Neuronal stem cell (in vitro differentiated cells): ENCODE measurements around the gene SCAMP5.

Experiments
- DNase-seq: peaks from one replicate; pipeline ENCODE4 v3.0.0-alpha.2; 2013; ENCODE audit warnings: low spot score
- H2AFZ ChIP-seq: one replicate; pipeline ENCODE4 v1.6.1; 2013; ENCODE audit warnings: mild to moderate bottlenecking, low read length, inconsistent platforms
- H2AK5ac ChIP-seq: 2 replicates; pipeline ENCODE4 v1.6.1; 2013; ENCODE audit warnings: low read depth, mild to moderate bottlenecking, inconsistent platforms, low read length, moderate library complexity, mixed read lengths
- H2BK120ac ChIP-seq: 2 replicates; pipeline ENCODE4 v1.6.1; 2013; ENCODE audit warnings: low read depth, mild to moderate bottlenecking, inconsistent platforms, low read length, moderate library complexity, mixed read lengths
- H2BK12ac ChIP-seq: one replicate; pipeline ENCODE4 v1.6.1; 2013; ENCODE audit warnings: low read length, inconsistent platforms
- H2BK15ac ChIP-seq: 2 replicates; pipeline ENCODE4 v1.6.1; 2013; ENCODE audit warnings: mild to moderate bottlenecking, low read length, inconsistent platforms, mixed read lengths
- H2BK5ac ChIP-seq: one replicate; pipeline ENCODE4 v1.6.1; 2013; ENCODE audit warnings: inconsistent platforms, mild to moderate bottlenecking, low read length, moderate library complexity
- H3K14ac ChIP-seq: one replicate; pipeline ENCODE4 v1.6.1; 2013; ENCODE audit warnings: low read length, inconsistent platforms
- H3K18ac ChIP-seq: 2 replicates; pipeline ENCODE4 v1.6.1; 2013; ENCODE audit warnings: low read length, inconsistent platforms
- H3K23ac ChIP-seq: 2 replicates; pipeline ENCODE4 v1.6.1; 2013; ENCODE audit warnings: low read depth, mild to moderate bottlenecking, mixed read lengths, low read length, inconsistent platforms; ENCODE audit not compliant: poor library complexity
- H3K27ac ChIP-seq: replicated peaks from 3 replicates; pipeline ENCODE4 v1.5.1; 2013; ENCODE audit warnings: low read length, inconsistent platforms
- H3K27me3 ChIP-seq, 3 experiments: 2 replicates each; pipeline ENCODE4 v1.6.1; 2013; ENCODE audit warnings: low read length in 3 of 3, mild to moderate bottlenecking in 2 of 3, inconsistent platforms in 1 of 3, low read depth in 1 of 3, mixed read lengths in 1 of 3, moderate library complexity in 1 of 3; ENCODE audit not compliant: control insufficient read depth in 3 of 3, insufficient read depth in 3 of 3
- H3K36me3 ChIP-seq, 2 donors: replicated peaks in 1 of 2; 2 replicates each; pipeline ENCODE4 v1.6.1; 2013; ENCODE audit warnings: low read length in 2 of 2; ENCODE audit not compliant: control insufficient read depth in 2 of 2, insufficient read depth in 2 of 2
- H3K4ac ChIP-seq: 2 replicates; pipeline ENCODE4 v1.6.1; 2013; ENCODE audit warnings: inconsistent platforms, mild to moderate bottlenecking, low read length, moderate library complexity
- H3K4me1 ChIP-seq, 2 donors: 1 replicate in 1 of 2; 2 replicates in 1 of 2; pipeline ENCODE4 v1.6.1; 2013; ENCODE audit warnings: low read length in 2 of 2, low read depth in 1 of 2; ENCODE audit not compliant: control insufficient read depth in 2 of 2, insufficient read depth in 1 of 2
- H3K4me2 ChIP-seq: one replicate; pipeline ENCODE4 v1.6.1; 2013; ENCODE audit warnings: mild to moderate bottlenecking, low read length, inconsistent platforms; ENCODE audit not compliant: insufficient read depth, poor library complexity, severe bottlenecking
- H3K4me3 ChIP-seq, 2 donors: 2 replicates each; pipeline ENCODE4 v1.5.1; 2013; ENCODE audit warnings: low read length in 2 of 2, mild to moderate bottlenecking in 2 of 2, inconsistent platforms in 1 of 2, moderate library complexity in 1 of 2
- H3K79me1 ChIP-seq: one replicate; pipeline ENCODE4 v1.6.1; 2013; ENCODE audit warnings: low read depth, mild to moderate bottlenecking, inconsistent platforms, low read length, moderate library complexity
- H3K9ac ChIP-seq: one replicate; pipeline ENCODE4 v1.6.1; 2013; ENCODE audit warnings: mild to moderate bottlenecking, low read depth, low read length, inconsistent platforms; ENCODE audit not compliant: poor library complexity
- H3K9me3 ChIP-seq, 2 donors: replicated peaks in 1 of 2; 2 replicates each; pipeline versions ENCODE3 to v1.6.1; 2013; ENCODE audit warnings: low read length in 2 of 2, mild to moderate bottlenecking in 2 of 2, inconsistent platforms in 1 of 2, low read depth in 1 of 2, mixed read lengths in 1 of 2, moderate library complexity in 1 of 2; ENCODE audit not compliant: control insufficient read depth in 2 of 2, insufficient read depth in 1 of 2
- H4K8ac ChIP-seq: one replicate; pipeline ENCODE4 v1.6.1; 2013; ENCODE audit warnings: low read depth, mild to moderate bottlenecking, inconsistent platforms, low read length, moderate library complexity
- H4K91ac ChIP-seq: one replicate; pipeline ENCODE4 v1.6.1; 2013; ENCODE audit warnings: low read length, low read depth, mild to moderate bottlenecking, inconsistent platforms; ENCODE audit not compliant: poor library complexity
- WGBS, 2 donors: extraction: QIAGEN DNeasy Blood & Tissue Kit; methylation state at CpG; one replicate each; pipeline ENCODE4 v1.1.7; 2013; ENCODE audit warnings: missing lambda C conversion rate in 2 of 2, mixed read lengths in 1 of 2; ENCODE audit not compliant: insufficient read length in 2 of 2, insufficient replicate concordance in 1 of 2; ENCODE audit errors: extremely low coverage in 2 of 2; 5-methylcytosine and 5-hydroxymethylcytosine counted together

SCAMP5 gene

DNA sequence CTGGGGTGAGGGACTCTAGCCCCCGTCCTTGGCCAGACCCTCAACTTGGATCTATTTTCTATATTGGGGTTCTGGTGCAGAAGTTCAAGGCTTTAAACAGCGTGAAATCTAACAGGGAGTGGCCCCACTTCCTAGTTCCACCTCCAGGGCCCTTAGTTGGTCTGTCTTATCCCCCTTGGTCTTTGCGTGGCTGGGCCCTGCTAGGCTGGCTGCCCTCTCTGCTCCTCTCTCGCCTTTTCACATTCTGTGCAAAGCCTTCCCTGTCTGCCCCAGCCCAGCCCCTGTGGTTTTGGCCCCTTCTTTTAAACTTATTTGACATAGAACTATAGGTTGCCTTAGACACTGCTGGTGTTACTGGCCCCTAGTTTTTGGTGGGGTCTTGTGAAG lies 33.6 kb downstream of the SCAMP5 start:
- Histone ChIP-seq H2BK120ac (no peak overlapping the region), H3K18ac (no peak overlapping the region), H2BK12ac (no peak overlapping the region), H3K9ac (no peak overlapping the region), H3K4ac (no peak overlapping the region), H2BK5ac (no peak overlapping the region), H3K27me3 (no peaks in the 10 kb centered on the region), H4K91ac (no peak overlapping the region), H3K23ac (peak overlapping the region; percentile 14), H2AK5ac (no peak overlapping the region), H3K4me2 (no peak overlapping the region), H3K9me3 (no peaks in the 10 kb centered on the region), H3K4me1 (peaks cover 0 to 4% of the 10 kb centered on the region in 2 donors), H3K36me3 (peaks cover 2 to 61% of the 10 kb centered on the region in 2 donors), H3K14ac (no peak overlapping the region), H2BK15ac (no peak overlapping the region), H3K4me3 (no peak overlapping the region), H4K8ac (no peak overlapping the region), H3K27ac (no peak overlapping the region), H2AFZ (no peak overlapping the region), H3K79me1 (peaks cover 3% of the 10 kb centered on the region)
- no CpG with 5 or more reads among the region's 4 CpGs for WGBS, 2 donors
- DNase-seq: no peak

DNA sequence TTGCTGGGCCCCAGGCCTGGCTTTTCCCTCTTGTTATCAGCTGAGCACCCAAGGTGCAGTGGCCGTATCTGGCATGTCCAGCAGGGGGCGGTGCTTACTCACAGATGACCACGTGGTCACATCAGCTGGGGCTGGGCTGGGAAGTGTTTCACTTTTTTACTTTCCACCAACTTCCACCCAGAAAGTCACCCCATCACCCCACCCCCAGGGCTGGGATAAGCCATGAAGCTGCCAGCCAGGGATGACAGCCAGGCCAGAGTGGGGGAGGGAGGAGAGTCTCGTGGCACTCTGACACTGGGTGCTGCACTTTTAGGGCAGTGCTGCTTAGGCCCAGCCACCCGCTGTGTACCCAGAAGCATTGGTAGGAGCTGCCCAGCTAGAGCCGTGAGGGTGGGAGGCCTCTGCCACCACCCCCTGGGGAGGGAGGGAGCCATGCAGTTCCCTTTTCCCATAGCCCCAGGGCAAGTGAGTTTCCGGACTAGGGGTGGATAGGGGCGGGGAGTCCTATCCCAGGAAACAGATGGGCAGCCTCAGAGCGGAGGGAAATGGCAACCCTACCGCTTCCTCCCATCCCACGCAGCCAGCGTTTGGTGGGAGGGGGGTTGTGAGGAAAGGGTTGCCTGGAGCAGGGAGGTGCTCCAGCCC lies 34.1 kb downstream of the SCAMP5 start:
- Histone ChIP-seq H2AFZ (no peak overlapping the region), H3K4me3 (no peak overlapping the region), H3K4ac (no peak overlapping the region), H3K36me3 (peaks cover 4 to 66% of the 10 kb centered on the region in 2 donors), H3K4me1 (peaks cover 0 to 3% of the 10 kb centered on the region in 2 donors), H2BK12ac (no peak overlapping the region), H3K9ac (no peak overlapping the region), H2BK15ac (peak overlapping the region; percentile 51), H2AK5ac (peak overlapping the region; percentile 61), H4K8ac (no peak overlapping the region), H3K27me3 (no peaks in the 10 kb centered on the region), H3K23ac (peak overlapping the region; percentile 14), H3K27ac (no peak overlapping the region), H3K14ac (peak overlapping the region; percentile 17), H2BK120ac (no peak overlapping the region), H3K4me2 (no peak overlapping the region), H3K18ac (peak overlapping the region; percentile 67), H3K79me1 (peaks cover 3% of the 10 kb centered on the region), H2BK5ac (no peak overlapping the region), H4K91ac (no peak overlapping the region), H3K9me3 (no peaks in the 10 kb centered on the region)
- peak; percentile 86 for DNase-seq
- WGBS, 2 donors: no CpG with 5 or more reads among the region's 12 CpGs

- H2BK120ac ChIP-seq: no peak overlapping the region
- H2AK5ac ChIP-seq: peak overlapping the region; percentile 61
- no peak overlapping the region for H4K91ac ChIP-seq
- H3K27ac ChIP-seq: no peak overlapping the region
- no peak overlapping the region for H2BK12ac ChIP-seq
- H3K36me3 ChIP-seq: peaks cover 4 to 70% of the 10 kb centered on the region in 2 donors
- H3K9me3 ChIP-seq: no peaks in the 10 kb centered on the region
- H3K14ac ChIP-seq: peak overlapping the region; percentile 17
- no peak overlapping the region for H3K4me3 ChIP-seq
- no peak overlapping the region for H2AFZ ChIP-seq
- H3K4me2 ChIP-seq: no peak overlapping the region
- no peak for DNase-seq
- no CpG with 5 or more reads among the region's 2 CpGs for WGBS, 2 donors
- H3K27me3 ChIP-seq: no peaks in the 10 kb centered on the region
- H2BK5ac ChIP-seq: no peak overlapping the region
- H2BK15ac ChIP-seq: no peak overlapping the region
- no peak overlapping the region for H4K8ac ChIP-seq
- H3K9ac ChIP-seq: no peak overlapping the region
- peaks cover 0 to 3% of the 10 kb centered on the region in 2 donors for H3K4me1 ChIP-seq
- no peak overlapping the region for H3K18ac ChIP-seq
- no peak overlapping the region for H3K4ac ChIP-seq
- H3K23ac ChIP-seq: no peak overlapping the region
- peaks cover 3% of the 10 kb centered on the region for H3K79me1 ChIP-seq
Measured at GRCh38 chr15:75030023-75030413, 34.7 kb downstream of the SCAMP5 start.

GRCh38 chr15:75030424-75030823 lies 35.1 kb downstream of the SCAMP5 start:
- Histone ChIP-seq H4K8ac (no peak overlapping the region), H3K4ac (no peak overlapping the region), H3K9ac (no peak overlapping the region), H2AK5ac (no peak overlapping the region), H3K4me1 (peaks cover 0 to 3% of the 10 kb centered on the region in 2 donors), H2BK120ac (no peak overlapping the region), H3K27me3 (no peaks in the 10 kb centered on the region), H2BK15ac (no peak overlapping the region), H3K27ac (no peak overlapping the region), H2BK5ac (no peak overlapping the region), H3K9me3 (no peaks in the 10 kb centered on the region), H3K18ac (no peak overlapping the region), H2BK12ac (no peak overlapping the region), H2AFZ (no peak overlapping the region), H3K23ac (no peak overlapping the region), H3K4me3 (no peak overlapping the region), H3K79me1 (peaks cover 3% of the 10 kb centered on the region), H3K4me2 (no peak overlapping the region), H3K36me3 (peaks cover 4 to 70% of the 10 kb centered on the region in 2 donors), H4K91ac (no peak overlapping the region), H3K14ac (no peak overlapping the region)
- no CpG with 5 or more reads among the region's 4 CpGs for WGBS, 2 donors
- DNase-seq: no peak
